DMS53 treated with DMSO at 0.1 percent for 48 hours (cell line): Measurements from ENCODE around the gene KCNS3.

ENCODE experiments used
- DNase-seq: peaks from one replicate; lab custom pipeline; 2025; ENCODE audit not compliant: unreplicated experiment; lab: John Stamatoyannopoulos, UW

KCNS3 gene

DNA sequence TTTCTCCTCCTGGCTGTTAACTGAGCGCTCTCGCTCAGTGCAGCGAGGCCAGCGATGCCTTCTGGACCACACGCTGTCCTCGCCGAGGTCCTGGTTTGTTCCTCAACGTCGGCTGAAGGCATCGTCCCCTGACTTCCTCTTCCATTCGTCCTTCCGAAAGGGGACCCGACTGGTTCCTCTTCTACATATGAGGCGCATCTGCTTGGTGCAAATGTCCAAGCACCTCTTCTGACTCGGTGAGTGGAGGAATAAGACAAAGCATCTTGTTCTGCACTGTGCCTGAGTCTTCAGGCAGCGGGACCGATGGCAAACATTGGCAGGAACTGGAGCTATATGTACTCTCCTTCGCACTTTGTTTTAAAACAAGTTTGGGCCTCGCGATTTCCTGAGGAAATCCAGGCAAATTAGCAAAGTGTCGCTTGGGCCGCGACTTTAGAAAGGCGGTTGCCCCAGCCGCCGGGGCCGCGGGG, 621 bp upstream of the KCNS3 start:
- no peak for DNase-seq

DNA sequence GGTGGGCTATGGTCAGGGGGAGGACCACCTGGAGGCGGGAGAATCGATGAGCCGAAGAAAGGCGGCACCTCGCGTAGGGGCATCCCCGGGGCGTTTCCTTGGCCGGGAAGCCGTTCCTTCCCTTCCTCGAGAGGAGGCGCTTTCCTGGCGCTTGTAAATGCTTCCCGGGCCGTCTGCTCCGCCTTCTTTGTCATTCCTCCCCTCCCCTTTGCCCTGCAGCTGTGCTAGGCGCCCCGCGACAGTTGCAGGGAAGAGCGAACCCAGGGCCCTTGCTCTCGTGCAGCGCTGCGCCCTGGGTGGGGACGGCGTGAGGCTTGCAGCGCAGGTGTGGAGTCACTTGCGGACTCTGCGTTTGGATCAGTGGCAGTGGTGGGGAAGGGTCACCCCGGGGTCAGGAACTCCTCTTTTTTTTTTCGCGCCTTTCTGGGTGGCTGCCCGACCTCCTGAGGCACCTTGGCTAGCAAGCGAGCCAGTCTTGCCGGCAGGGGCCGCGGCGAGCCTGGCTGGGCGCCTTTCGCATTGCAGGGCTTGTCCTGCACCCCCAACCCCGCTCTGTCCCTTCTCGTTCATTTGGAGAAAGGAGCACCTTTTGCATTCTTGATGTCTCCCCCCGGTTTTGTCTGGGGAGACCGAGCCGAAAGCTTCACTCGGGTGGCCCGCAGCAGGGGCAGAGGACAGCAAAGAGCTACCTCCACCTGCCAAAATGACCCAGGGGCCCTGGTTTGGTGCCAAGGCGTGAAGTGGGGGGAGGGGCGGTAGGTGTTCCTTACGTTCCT, 858 bp downstream of the KCNS3 start:
- peak; percentile 76 for DNase-seq

DNA sequence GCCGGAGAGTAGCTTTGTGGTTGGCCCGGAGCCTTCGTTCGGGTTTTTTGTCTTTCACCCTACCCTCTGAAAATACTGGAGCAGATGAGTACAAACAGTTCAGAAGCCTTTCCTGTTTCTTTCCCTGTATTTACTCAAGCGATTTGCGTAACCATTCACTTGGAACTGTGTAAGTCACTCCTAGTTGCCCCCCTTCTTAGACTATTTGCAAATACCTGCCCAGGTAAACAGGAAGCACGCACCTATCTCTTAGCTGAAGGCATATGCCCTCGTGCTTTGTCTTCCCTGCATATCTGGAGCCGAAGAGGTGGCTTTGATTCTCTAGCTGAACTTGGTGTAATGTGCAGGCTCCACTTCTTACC, 1.4 kb downstream of the KCNS3 start:
- peak; percentile 61 for DNase-seq

DNA sequence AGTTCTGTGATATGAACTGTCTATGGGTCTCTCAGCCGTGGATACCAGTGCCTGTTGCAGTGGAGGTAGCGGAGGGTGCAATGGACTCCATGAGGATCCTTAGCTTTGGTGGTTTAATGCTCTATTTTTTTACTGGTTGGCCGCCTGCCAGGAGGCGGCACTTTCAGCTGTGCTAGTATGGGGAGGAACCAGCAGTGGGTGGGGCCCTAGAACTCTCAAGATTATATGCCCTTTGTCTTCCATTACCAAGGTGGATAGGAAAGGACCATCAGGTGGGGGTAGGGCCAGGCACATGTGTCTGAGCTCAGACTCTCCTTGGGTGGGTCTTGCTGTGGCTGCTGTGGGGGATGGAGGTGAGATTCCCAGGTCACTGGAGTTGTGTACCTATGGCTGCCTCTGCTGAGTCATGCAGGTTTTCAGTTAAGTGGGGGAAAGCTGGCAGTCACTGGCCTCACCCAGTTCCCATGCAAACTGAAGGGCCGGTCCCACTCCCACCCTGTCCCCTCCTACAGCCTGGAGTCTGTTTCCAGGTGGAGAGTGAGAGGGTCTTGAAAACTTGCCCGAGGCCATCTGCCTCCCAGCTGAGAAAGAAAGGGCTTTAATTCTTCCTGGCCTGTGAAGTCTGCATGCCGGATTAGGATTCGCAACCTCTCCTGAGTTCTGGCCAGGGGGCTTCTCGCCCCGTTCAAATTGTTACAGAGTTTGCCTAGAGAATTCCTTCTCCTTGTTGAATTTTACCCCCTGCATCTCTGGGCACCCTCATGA, 14.5 kb downstream of the KCNS3 start:
- DNase-seq, result peak; percentile 49

DNA sequence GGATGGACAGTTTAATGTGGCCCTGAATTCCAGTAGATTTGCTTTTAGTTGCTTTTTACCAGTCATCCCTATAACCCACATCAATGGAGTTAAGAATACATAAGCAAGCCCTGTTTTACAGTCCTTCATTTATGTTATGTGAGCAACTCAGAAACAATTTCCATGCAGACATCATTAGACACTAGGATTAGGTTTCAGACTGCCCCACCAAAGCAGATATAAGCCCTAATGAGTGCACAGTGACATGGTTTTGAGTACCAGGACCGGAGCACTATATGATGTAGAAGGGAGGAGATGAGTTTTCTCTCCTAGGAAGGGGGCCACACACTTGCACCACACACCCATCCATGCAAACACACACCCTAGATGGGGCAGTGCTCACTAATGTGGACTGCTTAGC, 15.5 kb downstream of the KCNS3 start:
- no peak for DNase-seq

DNA sequence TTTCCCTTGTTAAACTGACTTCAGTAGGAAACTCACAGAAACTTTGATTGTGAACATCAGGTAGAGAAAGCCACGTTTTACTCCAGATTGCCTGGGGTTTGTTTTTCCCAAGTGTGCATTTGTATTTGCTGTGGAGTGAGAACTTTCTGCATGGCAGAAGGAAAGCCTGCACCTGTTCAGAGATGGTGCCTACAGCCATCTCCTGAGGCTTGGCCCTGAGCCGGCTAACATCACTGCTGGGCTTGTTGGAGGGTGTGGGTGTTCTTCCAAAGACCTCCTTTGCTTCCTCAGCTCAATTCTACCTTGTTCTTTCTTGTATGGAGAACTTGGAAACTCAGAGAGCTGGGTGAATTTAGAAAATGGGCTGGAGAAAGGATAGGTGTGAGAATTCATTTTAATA, 16.1 kb downstream of the KCNS3 start:
- DNase-seq, result peak; percentile 10

DNA sequence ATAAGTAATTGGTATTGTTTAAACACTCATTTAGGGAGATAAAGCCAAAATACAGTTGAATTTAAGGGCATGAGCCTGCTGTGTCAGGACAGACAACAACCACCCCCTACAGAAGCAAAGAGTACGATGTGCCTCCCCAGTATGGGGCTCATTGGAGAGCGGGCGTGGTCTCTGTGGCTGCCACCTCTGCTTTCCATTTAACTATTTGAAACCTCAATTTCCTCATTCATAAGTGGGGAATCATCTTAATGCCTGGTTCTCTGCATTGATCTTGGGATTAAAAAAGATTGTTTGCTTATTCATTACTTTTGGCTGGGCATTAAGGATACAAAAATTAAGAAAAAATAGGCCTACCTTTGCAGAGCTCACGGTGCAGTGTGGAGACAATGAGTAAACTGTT, 21.4 kb downstream of the KCNS3 start:
- DNase-seq, result no peak

DNA sequence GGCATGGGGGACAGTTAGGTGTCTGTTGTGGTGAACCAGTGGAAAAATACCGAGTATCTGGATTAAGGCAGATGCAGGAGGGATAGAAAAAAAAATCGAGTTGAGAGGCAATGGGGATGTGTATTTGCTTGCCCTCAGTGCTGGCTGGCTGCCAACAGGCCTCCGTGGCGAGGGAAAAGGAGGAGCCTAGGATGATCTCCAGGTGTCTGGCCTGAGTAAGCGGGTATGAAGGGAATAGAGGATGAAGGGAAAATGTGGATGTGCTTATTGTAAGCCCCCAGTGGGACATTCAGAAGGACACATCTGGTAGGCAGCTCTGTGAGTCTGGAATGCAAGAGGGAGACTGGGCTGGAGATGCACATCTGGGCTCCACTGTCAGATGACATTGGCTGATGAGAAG, 22.8 kb downstream of the KCNS3 start:
- DNase-seq, result peak; percentile 83

DNA sequence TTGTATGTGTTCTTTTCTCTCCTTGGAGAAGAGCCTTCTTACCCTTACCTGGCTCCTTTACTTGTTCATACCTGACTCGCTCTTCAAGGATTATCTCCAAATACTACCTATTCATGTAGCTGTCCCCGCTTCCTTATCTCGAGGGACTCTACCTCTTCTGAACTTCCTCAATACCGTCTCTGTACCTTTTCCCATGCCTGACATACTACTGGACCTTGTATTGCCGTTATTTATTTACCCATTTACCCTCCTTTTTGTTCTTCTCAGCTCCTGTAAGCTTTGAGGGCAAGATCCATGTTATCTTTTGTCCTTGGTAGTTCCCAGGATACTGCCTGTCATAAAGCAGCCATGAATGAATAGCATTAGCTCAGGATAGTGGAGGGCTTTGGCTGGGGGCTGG, 32.5 kb downstream of the KCNS3 start:
- DNase-seq, result no peak

DNA sequence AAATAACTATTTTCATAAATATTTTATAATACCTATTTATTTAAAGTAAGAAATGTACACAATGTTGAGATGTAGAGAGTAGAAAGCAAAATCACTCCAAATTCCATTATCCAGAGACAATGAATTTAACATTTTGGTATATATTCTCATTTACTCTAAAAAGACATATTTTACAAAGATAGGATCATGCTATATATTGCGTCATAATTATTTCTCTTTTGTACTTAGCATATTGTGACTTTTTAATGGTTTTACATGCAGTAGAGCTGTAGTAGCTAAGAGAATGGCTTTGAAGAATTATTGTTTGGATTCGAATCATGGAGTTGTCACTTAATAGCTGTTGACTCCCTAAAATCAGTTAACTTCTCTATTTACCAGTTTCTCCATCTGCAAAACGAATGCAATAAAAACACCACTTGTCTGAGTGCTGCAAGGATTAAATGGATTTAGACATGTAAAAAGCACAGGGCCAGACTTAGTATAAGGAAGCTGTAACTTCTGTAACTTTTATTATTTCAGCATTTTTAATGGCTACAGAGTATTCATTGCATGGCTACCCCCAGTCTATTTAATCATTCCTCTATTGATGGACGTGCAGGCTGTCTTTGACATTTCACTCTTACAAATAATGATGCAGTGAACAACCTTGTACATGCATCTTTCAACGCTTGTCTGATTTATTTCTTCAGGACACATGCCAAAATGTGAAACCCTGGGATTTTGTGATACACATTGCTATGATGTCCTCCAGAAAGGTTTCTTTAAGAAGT, 33.2 kb downstream of the KCNS3 start:
- no peak for DNase-seq

DNA sequence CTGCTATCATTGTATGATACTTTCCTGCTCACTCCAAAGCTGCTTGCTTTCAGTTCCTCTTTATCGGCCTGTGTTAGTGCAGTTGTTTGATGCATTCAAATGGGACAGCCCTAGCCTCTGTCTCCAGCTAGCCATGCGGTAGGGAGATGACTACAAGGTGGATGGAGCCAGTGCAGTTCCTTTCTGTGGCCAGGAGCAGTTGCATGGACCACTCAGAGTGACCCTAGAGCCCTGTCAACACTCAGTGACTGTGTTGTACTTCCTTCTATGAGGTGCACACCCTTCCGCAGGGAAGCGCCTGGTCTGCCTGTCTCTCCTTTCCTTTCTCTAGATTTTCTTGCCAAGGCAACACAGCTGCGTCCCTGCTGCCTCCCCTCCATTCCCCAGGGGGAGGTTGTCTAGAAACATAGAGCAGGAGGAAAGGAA, 33.8 kb downstream of the KCNS3 start:
- no peak for DNase-seq

DNA sequence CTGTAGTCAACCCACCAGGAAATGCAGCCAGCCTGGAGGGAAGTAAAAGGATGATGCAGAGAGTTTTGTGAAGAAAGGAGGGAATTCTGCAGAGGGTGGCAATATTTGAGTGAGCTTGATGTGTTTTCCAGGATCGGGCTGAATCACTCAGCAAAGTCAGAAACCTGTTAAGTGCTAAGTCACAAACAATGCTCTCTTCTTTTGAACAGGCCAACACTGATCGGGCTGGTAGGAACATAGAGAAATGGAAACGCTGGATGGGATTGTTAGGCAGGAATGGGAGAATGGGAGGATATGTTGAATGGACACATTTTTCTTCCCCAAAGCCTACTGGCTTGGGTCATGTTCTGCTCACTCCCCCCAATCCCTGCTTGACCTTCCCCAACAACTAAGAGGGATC, 36.6 kb downstream of the KCNS3 start:
- no peak for DNase-seq

DNA sequence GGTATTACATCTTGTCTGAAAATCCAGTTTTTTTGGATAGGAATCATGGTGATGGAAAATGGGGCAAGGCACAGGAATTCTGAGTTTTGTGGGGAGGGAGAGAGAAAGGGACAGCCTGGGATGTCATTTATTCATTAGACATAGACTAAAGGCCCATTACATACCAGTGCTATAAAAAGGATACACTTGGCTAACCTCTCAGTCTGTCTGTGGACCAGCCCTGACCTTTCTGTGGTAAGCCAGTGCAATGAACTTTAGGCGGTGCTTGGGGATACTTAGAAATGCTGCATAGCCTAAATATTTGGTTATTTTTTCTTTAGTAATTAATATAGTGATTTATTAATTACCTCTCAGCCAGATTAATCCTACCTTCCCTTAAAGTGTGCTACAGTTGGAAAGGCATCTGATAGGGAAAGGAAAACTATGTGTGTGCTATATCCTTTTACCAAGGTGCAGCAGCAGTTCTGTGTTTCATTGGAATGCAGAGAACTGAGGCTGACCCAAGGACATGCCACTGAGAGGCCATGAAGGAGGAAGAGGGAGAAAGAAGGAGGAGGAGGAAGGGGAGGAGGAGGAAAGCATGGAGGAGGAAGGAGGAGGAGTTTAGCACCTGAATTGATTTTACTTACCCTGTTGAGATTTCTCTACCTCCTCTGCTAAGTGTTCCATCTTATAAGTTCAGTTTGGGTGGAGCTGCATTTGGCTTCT, 37.5 kb downstream of the KCNS3 start:
- no peak for DNase-seq

DNA sequence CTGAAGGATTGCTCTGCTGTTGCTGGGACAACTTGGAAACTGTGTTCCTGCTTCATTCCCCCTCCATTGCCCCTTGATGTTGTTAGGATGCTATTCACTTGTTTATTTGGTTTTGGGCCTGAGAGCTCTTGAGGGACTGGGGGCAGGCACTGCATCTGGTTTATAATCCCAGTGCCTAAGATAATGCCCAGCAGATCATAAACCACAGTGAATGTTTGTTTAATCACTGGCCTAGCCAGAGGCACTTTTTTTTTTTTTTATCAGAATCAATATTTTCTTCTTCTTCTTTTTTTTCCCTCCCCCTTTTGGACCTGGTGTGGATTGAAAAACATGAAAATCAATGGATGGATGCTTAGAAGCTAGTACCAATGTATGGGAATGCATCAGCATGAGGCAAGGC, 38.1 kb downstream of the KCNS3 start:
- DNase-seq, result no peak

DNA sequence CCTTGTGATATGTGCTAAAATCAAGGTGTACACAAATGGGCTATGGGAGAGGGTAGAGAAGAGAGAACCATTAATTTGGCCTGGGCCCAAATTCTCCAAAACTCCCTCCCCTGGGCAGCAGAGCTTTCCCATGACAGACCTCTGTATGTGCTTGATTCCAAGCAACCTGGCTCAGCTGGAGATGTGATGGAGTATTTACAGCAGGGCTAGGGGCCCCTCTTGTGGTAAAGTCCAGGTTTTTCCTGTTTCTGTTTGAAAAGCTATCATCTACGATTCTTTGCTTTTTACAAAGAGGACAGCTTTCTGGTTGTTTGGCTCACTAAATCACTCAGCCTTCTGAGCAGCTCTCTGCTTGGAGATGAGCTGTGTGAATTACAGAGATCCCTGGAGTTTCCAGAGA, 40.3 kb downstream of the KCNS3 start:
- DNase-seq, result no peak

DNA sequence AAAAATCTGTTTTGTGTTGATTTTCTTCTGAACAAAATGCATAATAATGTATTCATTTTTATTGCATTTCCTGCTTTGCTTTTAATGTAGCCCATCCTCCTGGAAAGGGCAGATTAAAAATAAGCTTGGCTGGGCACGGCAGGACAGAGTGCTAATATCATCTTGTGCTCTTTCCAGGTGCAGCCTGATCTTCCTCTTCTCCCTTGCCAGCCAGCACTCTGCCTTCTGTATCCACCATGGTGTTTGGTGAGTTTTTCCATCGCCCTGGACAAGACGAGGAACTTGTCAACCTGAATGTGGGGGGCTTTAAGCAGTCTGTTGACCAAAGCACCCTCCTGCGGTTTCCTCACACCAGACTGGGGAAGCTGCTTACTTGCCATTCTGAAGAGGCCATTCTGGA, 52.3 kb downstream of the KCNS3 start:
- no peak for DNase-seq

DNA sequence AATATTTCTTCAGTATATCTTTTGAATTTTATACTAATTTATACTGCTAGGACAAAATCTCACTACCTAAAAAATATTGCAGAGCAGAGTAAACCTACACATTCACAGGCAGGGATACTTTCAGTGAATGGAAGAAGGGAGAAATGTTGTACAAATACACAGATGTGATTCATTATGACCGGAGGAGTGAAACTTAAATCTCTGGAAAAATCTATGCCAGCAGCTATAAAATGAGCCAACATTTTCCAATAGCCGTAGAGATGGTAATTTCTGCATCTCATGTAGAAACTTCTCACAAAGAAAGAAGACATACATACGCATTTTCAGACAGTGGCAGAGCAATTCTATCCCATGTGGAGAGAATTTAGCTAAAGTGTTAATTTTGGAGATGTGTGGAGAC, 54.8 kb downstream of the KCNS3 start:
- DNase-seq, result no peak

DNA sequence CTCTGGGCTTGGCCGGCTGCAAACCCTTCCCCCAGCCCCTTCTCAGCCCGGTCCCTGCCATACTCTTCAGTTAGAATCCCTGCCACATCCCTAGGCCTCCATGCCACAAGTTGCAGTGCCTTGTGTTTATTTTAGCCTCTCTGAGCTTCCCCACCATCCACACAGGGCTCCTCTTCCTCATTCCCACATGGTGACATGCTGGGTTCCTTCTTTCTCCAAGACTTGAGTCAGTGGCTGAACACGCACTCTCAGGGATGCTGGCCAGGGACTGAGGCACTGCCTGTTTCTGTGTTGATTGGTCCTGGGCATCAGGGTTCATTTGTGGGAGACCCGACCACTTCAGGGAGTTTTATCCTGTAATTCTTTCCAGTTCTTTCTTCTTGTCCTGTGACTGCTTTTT, 56.3 kb downstream of the KCNS3 start:
- DNase-seq, result no peak

DNA sequence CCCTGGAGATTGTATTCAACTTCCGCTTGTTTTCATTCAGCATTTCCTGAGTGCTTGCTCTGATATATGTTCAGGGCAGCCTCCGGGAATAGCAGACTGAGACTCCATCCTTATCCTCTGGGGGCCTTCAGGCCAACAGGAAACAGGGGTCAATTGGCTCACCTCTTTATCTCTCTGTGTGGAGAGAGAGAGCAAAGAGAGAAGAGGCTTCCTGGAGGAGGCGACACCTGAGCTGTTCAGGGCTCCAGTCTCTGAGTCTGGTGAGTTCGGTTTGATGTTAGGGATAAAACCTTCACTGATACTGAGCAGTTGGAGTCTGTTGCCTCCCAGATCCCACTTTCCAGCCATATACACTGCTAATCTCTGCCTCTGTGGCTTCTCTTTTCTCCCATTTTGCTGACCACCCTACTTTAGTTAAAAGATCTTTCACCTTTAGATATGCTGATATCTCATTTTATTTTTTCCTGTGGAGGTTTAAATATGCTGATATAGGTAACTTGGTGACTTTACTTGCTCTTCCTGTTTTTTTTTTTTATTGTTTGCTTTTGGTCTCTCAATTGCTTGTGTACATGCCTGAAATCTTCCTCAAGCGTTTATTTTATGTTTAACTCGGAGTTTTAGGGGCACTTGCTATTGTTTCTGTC, 56.9 kb downstream of the KCNS3 start:
- DNase-seq, result no peak

DNA sequence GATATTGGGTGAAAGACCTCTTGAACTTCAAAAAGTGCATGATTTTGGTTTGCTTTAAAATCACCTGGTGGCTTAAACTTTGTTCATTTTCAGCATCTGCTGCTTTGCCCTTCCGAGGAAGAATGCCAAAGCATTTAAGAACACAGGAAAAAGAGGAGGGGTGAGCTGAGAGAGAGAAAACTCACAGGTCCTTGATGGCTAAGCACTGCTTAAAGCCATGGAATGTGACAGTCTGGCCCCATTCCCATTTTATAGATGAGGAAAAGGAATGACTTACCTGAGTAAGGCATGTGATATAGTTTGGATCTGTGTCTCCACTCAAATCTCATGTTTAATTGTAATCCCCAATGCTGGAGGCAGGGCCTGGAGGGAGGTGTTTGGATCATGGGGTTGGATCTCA, 58.1 kb downstream of the KCNS3 start:
- DNase-seq, result no peak
